GM21825 (cell line): ENCODE measurements around the gene ADAM12.
"Not testable (repeated sequence)": the region's sequence is repeated elsewhere in the genome, so short reads cannot be mapped to it uniquely, and the experiment has no call there.

Experiments
- ATAC-seq: cut with Tn5 transposase; IDR thresholded peaks from one replicate; pipeline ENCODE4 v1.9.1; 2021; ENCODE audit warnings: mild to moderate bottlenecking, moderate library complexity; ENCODE audit not compliant: unreplicated experiment

Gene ADAM12

GRCh38 chr10:126196281-126196680, 192.0 kb downstream of the ADAM12 start:
- ATAC-seq = no peak

GRCh38 chr10:126191192-126191591, 197.1 kb downstream of the ADAM12 start:
- no peak for ATAC-seq

GRCh38 chr10:126188679-126189200, 199.5 kb downstream of the ADAM12 start:
- no peak for ATAC-seq

GRCh38 chr10:126187399-126187798, 200.9 kb downstream of the ADAM12 start:
- ATAC-seq = no peak

GRCh38 chr10:126186766-126187165, 201.5 kb downstream of the ADAM12 start:
- ATAC-seq = no peak

- no peak for ATAC-seq
Observed at GRCh38 chr10:126185676-126186447, 202.4 kb downstream of the ADAM12 start.

- no peak for ATAC-seq
Observed at GRCh38 chr10:126181626-126182025, 206.7 kb downstream of the ADAM12 start.

GRCh38 chr10:126179637-126180036, 208.6 kb downstream of the ADAM12 start:
- ATAC-seq = no peak

GRCh38 chr10:126177417-126178030, 210.8 kb downstream of the ADAM12 start:
- ATAC-seq = no peak

- no peak for ATAC-seq
Observed at GRCh38 chr10:126175641-126176262, 212.5 kb downstream of the ADAM12 start.

- not testable (repeated sequence) for ATAC-seq
Observed at GRCh38 chr10:126172755-126173154, 215.5 kb downstream of the ADAM12 start.

- no peak for ATAC-seq
Observed at GRCh38 chr10:126171555-126171954, 216.7 kb downstream of the ADAM12 start.

GRCh38 chr10:126170776-126171175, 217.5 kb downstream of the ADAM12 start:
- no peak for ATAC-seq

- ATAC-seq = no peak
Observed at GRCh38 chr10:126170371-126170770, 217.9 kb downstream of the ADAM12 start.

- no peak for ATAC-seq
Observed at GRCh38 chr10:126169899-126170298, 218.4 kb downstream of the ADAM12 start.

GRCh38 chr10:126166797-126167196, 221.5 kb downstream of the ADAM12 start:
- no peak for ATAC-seq

GRCh38 chr10:126165874-126166273, 222.4 kb downstream of the ADAM12 start:
- ATAC-seq = no peak

- no peak for ATAC-seq
Observed at GRCh38 chr10:126163506-126163905, 224.8 kb downstream of the ADAM12 start.

- ATAC-seq = no peak
Observed at GRCh38 chr10:126161691-126162090, 226.6 kb downstream of the ADAM12 start.

- ATAC-seq = no peak
Observed at GRCh38 chr10:126160971-126161630, 227.2 kb downstream of the ADAM12 start.

GRCh38 chr10:126160571-126160970, 227.7 kb downstream of the ADAM12 start:
- ATAC-seq = no peak
